Chondrocyte (in vitro differentiated cells): ENCODE data around the gene ARHGAP26. TPM values are rescaled to one million over a fixed set of nuclear protein-coding genes. Genes with fewer than 3 reads are reported as not detected.

Experiments used
- DNase-seq: peaks from one replicate; pipeline ENCODE4 v3.0.0; 2021; ENCODE audit warnings: mixed read lengths, low spot score
- H3K27ac Mint-ChIP-seq: one replicate; pipeline ENCODE4 v1.8.0; 2021; ENCODE audit warnings: mild to moderate bottlenecking, moderate library complexity, mixed read lengths; ENCODE audit not compliant: unreplicated experiment
- H3K27me3 Mint-ChIP-seq: 2 replicates; pipeline ENCODE4 v1.8.0; 2021; ENCODE audit warnings: low read depth, mixed read lengths
- H3K36me3 Mint-ChIP-seq: 2 replicates; pipeline ENCODE4 v1.8.0; 2021; ENCODE audit warnings: low read depth, mixed read lengths
- H3K4me1 Mint-ChIP-seq: 2 replicates; pipeline ENCODE4 v1.8.0; 2021; ENCODE audit warnings: low read depth, mild to moderate bottlenecking, mixed read lengths
- H3K4me3 Mint-ChIP-seq: one replicate; pipeline ENCODE4 v1.8.0; 2021; ENCODE audit warnings: mild to moderate bottlenecking, moderate library complexity, mixed read lengths; ENCODE audit not compliant: unreplicated experiment
- H3K9me3 Mint-ChIP-seq: 2 replicates; pipeline ENCODE4 v1.8.0; 2021; ENCODE audit warnings: low read depth, mixed read lengths
- total RNA-seq: library from RNA; stranded (reverse); gene quantifications from 3 replicates; pipeline ENCODE4 v1.2.1, GENCODE V29; 2021
- TF ChIP-seq, protein P1 (sequence below): fragments of 200-600 bp; sonication (generic); IDR thresholded peaks from 2 replicates; pipeline ENCODE4 v1.5.0; 2021; ENCODE audit warnings: antibody characterized with exemption, mild to moderate bottlenecking, moderate library complexity

The ARHGAP26 gene
- total RNA-seq, 1 donor from 2014 or later = 16.4 TPM

DNA sequence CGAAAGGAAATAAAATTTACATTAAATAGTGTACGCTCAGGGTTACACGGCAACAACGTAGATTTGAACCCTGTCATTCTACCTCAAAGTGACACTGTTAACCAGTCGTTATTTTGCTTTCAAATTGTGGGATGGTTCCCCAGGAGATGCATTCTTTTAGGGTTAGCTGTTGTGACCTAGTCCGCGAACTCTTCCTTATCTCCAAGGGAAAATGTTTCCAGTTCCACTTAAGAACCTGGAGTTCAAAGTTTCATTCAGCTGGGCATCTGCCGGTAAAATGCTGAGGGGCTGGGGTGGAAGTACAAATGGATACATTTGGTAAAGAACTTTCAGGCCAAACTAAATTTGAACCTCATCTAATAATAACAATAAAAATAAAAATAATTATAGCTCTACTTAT is 368.7 kb downstream of the ARHGAP26 start:
- no peak overlapping the region for H3K4me3 Mint-ChIP-seq
- TF ChIP-seq, protein P1, sequence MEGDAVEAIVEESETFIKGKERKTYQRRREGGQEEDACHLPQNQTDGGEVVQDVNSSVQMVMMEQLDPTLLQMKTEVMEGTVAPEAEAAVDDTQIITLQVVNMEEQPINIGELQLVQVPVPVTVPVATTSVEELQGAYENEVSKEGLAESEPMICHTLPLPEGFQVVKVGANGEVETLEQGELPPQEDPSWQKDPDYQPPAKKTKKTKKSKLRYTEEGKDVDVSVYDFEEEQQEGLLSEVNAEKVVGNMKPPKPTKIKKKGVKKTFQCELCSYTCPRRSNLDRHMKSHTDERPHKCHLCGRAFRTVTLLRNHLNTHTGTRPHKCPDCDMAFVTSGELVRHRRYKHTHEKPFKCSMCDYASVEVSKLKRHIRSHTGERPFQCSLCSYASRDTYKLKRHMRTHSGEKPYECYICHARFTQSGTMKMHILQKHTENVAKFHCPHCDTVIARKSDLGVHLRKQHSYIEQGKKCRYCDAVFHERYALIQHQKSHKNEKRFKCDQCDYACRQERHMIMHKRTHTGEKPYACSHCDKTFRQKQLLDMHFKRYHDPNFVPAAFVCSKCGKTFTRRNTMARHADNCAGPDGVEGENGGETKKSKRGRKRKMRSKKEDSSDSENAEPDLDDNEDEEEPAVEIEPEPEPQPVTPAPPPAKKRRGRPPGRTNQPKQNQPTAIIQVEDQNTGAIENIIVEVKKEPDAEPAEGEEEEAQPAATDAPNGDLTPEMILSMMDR = no peak
- H3K36me3 Mint-ChIP-seq = peaks cover 4% of the 10 kb centered on the region
- no peak overlapping the region for H3K27ac Mint-ChIP-seq
- no peaks in the 10 kb centered on the region for H3K9me3 Mint-ChIP-seq
- no peaks in the 10 kb centered on the region for H3K27me3 Mint-ChIP-seq
- H3K4me1 Mint-ChIP-seq = peaks cover 34% of the 10 kb centered on the region
- no peak for DNase-seq

DNA sequence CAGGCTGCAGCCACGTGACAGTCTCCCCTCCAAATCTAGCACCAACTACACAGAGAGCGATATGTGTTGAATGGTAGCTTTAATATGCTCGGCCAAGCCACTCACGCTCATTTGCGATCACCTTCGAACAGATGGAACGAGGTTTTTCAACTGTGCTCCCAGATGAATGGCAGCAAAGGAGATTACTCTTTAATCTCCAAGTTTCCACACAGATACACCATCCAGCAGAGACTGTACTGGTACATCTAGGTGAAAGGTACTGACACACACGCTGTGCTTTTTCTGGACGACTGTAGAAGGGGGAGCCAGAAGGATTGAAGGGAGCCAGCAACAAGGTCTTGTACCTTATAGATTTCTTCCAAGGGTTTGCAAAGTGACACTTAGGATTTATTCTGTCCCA is 369.4 kb downstream of the ARHGAP26 start:
- Mint-ChIP-seq H3K27me3 (no peaks in the 10 kb centered on the region), H3K4me3 (no peak overlapping the region), H3K4me1 (peaks cover 36% of the 10 kb centered on the region), H3K27ac (no peak overlapping the region), H3K36me3 (peaks cover 4% of the 10 kb centered on the region), H3K9me3 (no peaks in the 10 kb centered on the region)
- DNase-seq = no peak
- TF ChIP-seq, protein P1 = no peak

GRCh38 chr5:143140492-143141203 is 370.5 kb downstream of the ARHGAP26 start:
- Mint-ChIP-seq H3K4me1 (peaks cover 43% of the 10 kb centered on the region), H3K9me3 (no peaks in the 10 kb centered on the region), H3K36me3 (peaks cover 2% of the 10 kb centered on the region), H3K27me3 (no peaks in the 10 kb centered on the region), H3K4me3 (no peak overlapping the region), H3K27ac (peak overlapping the region; percentile 52)
- TF ChIP-seq, protein P1 = no peak
- DNase-seq = no peak

- DNase-seq = no peak
- TF ChIP-seq, protein P1 = no peak
- H3K4me3 Mint-ChIP-seq = no peak overlapping the region
- H3K27ac Mint-ChIP-seq = peak overlapping the region; percentile 2
- peaks cover 2% of the 10 kb centered on the region for H3K36me3 Mint-ChIP-seq
- no peaks in the 10 kb centered on the region for H3K27me3 Mint-ChIP-seq
- H3K4me1 Mint-ChIP-seq = peaks cover 50% of the 10 kb centered on the region
- H3K9me3 Mint-ChIP-seq = no peaks in the 10 kb centered on the region
Observed at GRCh38 chr5:143141652-143142051, 371.5 kb downstream of the ARHGAP26 start.

DNA sequence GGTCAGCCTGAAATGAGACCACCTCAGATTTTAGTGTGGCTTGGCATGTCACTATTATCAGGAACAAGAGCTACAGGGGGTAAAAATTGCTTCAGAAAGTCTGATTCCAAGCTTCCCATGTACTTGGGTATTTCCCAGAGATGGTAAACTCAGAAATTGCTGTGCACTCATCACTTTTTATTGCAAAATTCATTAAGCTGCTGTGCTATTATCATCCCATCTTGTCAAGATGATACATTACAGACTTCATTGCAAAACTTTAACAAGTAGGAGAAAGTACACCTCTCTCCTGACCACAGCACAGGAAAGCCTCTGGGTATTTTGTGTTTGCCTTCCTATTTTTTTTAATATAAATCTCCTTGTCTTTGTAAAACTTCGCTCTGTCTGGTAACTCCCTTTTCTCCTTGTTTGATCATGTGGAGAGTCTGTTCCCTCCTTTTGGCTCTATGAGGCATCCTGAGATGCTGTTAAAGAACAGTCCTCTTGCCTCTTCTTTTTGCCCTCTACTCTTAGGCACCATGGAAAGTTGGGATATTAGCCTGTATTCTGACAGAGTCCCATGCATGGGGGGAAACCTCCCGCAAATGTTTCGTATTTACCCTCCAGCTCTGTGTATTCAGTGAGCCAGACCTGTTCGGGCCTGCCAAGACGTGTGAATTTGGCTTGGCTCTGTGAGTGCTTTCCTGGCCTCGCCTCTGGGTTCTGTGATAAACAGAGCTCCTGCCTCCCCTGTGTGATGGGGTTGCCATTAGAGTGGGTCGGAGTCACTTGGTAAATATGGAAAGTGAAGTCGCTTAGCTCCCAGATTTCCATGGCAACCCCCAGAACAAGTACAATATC is 372.6 kb downstream of the ARHGAP26 start:
- Mint-ChIP-seq H3K27me3 (no peaks in the 10 kb centered on the region), H3K4me1 (peaks cover 54% of the 10 kb centered on the region), H3K4me3 (no peak overlapping the region), H3K9me3 (no peaks in the 10 kb centered on the region), H3K36me3 (peaks cover 2% of the 10 kb centered on the region), H3K27ac (peak overlapping the region; percentile 37)
- TF ChIP-seq, protein P1 = no peak
- no peak for DNase-seq
